PC-9 (cell line): ENCODE measurements around the gene CLCN1. TPM values are rescaled to one million over a fixed set of nuclear protein-coding genes. Genes with fewer than 3 reads are reported as not detected.

Source experiments
- BruUV-seq: library from RNA; stranded (reverse); fragments of 400-500 nt; replicated peaks from 2 replicates; lab custom pipeline; 2021; lab: Mats Ljungman, UMichigan
- CTCF ChIA-PET: fragments of 300-600 bp; sonication (Branson Sonifier 250); formaldehyde crosslinking; loops from one replicate; lab custom pipeline; 2022; ENCODE audit warnings: antibody characterized with exemption; lab: Charles Lee
- POLR2A ChIA-PET: fragments of 300-600 bp; sonication (Branson Sonifier 250); formaldehyde crosslinking; loops from one replicate; lab custom pipeline; 2022; ENCODE audit warnings: antibody characterized with exemption; ENCODE audit not compliant: unreplicated experiment; lab: Charles Lee
- DNase-seq, 2 experiments: peaks; one replicate each; pipeline versions ENCODE4 v3.0.0 to v3.0.0-alpha.2; 2015 to 2022; ENCODE audit warnings: mixed read lengths in 1 of 2
- H2AFZ ChIP-seq: fragments of 200-600 bp; sonication (generic); 2 replicates; pipeline ENCODE4 v1.8.1; 2017; ENCODE audit warnings: antibody characterized with exemption
- H3F3A ChIP-seq: fragments of 200-600 bp; sonication (generic); 2 replicates; pipeline ENCODE4 v1.8.1; 2017; ENCODE audit warnings: antibody characterized with exemption, mild to moderate bottlenecking, low read depth; ENCODE audit not compliant: insufficient read depth
- H3K27ac ChIP-seq: fragments of 200-600 bp; sonication (generic); 2 replicates; pipeline ENCODE4 v1.6.1; 2016; ENCODE audit warnings: mixed run types
- H3K27me3 ChIP-seq: fragments of 200-600 bp; sonication (generic); 2 replicates; pipeline ENCODE4 v1.6.1; 2016; ENCODE audit warnings: low read depth, mixed run types; ENCODE audit not compliant: insufficient read depth
- H3K36me3 ChIP-seq: fragments of 200-600 bp; sonication (generic); 2 replicates; pipeline ENCODE4 v1.6.1; 2016; ENCODE audit warnings: low read depth, mixed run types
- H3K4me1 ChIP-seq: fragments of 200-600 bp; sonication (generic); replicated peaks from 2 replicates; pipeline ENCODE4 v1.6.1; 2016; ENCODE audit warnings: mixed run types; ENCODE audit not compliant: insufficient read depth
- H3K4me2 ChIP-seq: fragments of 200-600 bp; sonication (generic); 2 replicates; pipeline ENCODE4 v1.6.1; 2017; ENCODE audit warnings: mixed run types
- H3K4me3 ChIP-seq: fragments of 200-600 bp; sonication (generic); 2 replicates; pipeline ENCODE4 v1.6.1; 2016; ENCODE audit warnings: mixed run types
- H3K79me2 ChIP-seq: fragments of 200-600 bp; sonication (generic); 2 replicates; pipeline ENCODE4 v1.6.1; 2017; ENCODE audit warnings: low read depth, mixed run types
- H3K9me2 ChIP-seq: fragments of 200-600 bp; sonication (generic); 2 replicates; pipeline ENCODE4 v1.8.1; 2017; ENCODE audit warnings: mild to moderate bottlenecking; ENCODE audit not compliant: insufficient read depth
- H3K9me3 ChIP-seq: fragments of 200-600 bp; sonication (generic); 2 replicates; pipeline ENCODE4 v1.8.1; 2016; ENCODE audit warnings: low read depth; ENCODE audit not compliant: insufficient read depth
- H4K20me1 ChIP-seq: fragments of 200-600 bp; sonication (generic); 2 replicates; pipeline ENCODE4 v1.8.1; 2017; ENCODE audit not compliant: insufficient read depth
- CTCF ChIP-seq: fragments of 200-600 bp; sonication (generic); conservative IDR thresholded peaks from 2 replicates; pipeline ENCODE4 v1.6.1; 2017; ENCODE audit warnings: mixed run types, antibody characterized with exemption, mild to moderate bottlenecking, moderate library complexity
- EZH2 ChIP-seq: fragments of 200-600 bp; sonication (generic); IDR thresholded peaks from 2 replicates; pipeline ENCODE4 v1.8.0; 2017; ENCODE audit warnings: antibody characterized with exemption, low read depth
- intact Hi-C: fragments of 100-400 bp; cut with micrococcal nuclease; formaldehyde crosslinking; loops from one replicate; pipeline ENCODE4 v1.10.0; 2022; ENCODE audit not compliant: unreplicated experiment
- total RNA-seq: library from RNA; stranded (reverse); gene quantifications from 2 replicates; pipeline ENCODE4 v1.2.3, GENCODE V29; 2021

The CLCN1 gene
- total RNA-seq, 1 experiment from 2014 or later, result not detected

DNA sequence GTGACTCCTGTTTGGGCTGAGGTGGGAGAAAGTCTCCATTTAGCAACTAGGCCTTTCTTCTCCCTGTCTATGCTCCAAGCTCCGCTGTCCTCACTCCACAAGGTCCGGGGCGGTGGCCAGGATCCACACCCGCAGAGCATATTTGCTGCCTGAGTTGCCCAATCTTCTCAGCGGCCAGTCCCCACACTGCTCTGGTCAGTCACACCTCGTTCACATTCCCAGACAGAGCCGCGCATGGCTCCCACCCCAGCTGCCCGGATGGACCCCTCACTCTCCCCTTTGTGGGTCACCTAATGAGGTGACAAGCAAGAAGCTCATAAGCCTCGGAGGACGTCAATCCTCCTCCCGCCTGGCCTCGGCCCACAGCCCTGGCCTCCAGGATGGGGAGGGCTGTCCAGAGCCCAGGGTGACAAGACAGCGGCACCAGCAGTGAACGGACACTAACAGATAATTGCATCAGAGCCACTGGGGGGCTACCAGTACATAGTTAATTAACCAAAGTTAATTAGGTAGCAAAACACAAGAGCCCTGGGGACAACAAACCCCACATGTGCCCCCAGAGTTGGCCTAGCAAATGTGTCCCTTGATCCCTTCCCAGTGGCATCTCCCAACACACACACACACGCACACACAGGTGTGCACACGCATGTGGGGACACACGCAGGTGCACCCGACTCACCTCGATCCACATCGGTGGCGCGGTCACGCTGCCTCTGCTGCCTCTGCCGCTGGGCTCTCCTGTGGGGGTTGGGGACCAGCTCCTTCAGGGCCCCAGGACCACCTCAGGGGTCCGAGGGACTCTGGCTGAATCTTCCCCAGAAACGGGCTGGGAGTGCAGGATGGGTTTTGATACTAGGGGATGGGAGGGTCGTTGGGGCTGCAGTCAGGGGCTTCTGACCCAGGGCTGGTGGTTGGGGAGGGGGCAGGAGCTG, 81.0 kb downstream of the CLCN1 start:
- H3K4me3 ChIP-seq, result no peak overlapping the region
- BruUV-seq, result no TSS peak
- no peak for DNase-seq
- no peak overlapping the region for H2AFZ ChIP-seq
- no peaks in the 10 kb centered on the region for H3K27me3 ChIP-seq
- no peaks in the 10 kb centered on the region for H3K4me1 ChIP-seq
- intact Hi-C loops, result no loop called here
- H3K4me2 ChIP-seq, result no peak overlapping the region
- no peaks in the 10 kb centered on the region for H3K79me2 ChIP-seq
- TF ChIP-seq EZH2, result no peak
- TF ChIP-seq CTCF, result no peak
- CTCF ChIA-PET, result no interaction called here
- H4K20me1 ChIP-seq, result no peaks in the 10 kb centered on the region
- POLR2A ChIA-PET, result no interaction called here
- H3K9me2 ChIP-seq, result no peaks in the 10 kb centered on the region
- no peaks in the 10 kb centered on the region for H3K9me3 ChIP-seq
- 0 out of 2 replicates have a peak, but pooled peaks cover under 1% of the 10 kb centered on the region for H3F3A ChIP-seq
- H3K36me3 ChIP-seq, result 0 out of 2 replicates have a peak, but pooled peaks cover 3% of the 10 kb centered on the region
- H3K27ac ChIP-seq, result no peak overlapping the region

- H3K79me2 ChIP-seq, result no peaks in the 10 kb centered on the region
- H3K4me3 ChIP-seq, result no peak overlapping the region
- intact Hi-C loops, result no loop called here
- H3K9me3 ChIP-seq, result no peaks in the 10 kb centered on the region
- H3K27me3 ChIP-seq, result no peaks in the 10 kb centered on the region
- ChIA-PET CTCF (interaction anchor here (0.5 kb wide), 1 partner anchor 12 kb away, joined by 5 read pairs; no protein-coding TSS in a partner anchor), POLR2A (no interaction called here)
- no peak overlapping the region for H2AFZ ChIP-seq
- BruUV-seq, result no TSS peak
- H3K4me1 ChIP-seq, result no peaks in the 10 kb centered on the region
- TF ChIP-seq CTCF, result no peak
- TF ChIP-seq EZH2, result no peak
- H4K20me1 ChIP-seq, result no peaks in the 10 kb centered on the region
- no peaks in the 10 kb centered on the region for H3K9me2 ChIP-seq
- H3K4me2 ChIP-seq, result no peak overlapping the region
- no peak overlapping the region for H3K27ac ChIP-seq
- no peak for DNase-seq
- H3K36me3 ChIP-seq, result 0 out of 2 replicates have a peak, but pooled peaks cover 2% of the 10 kb centered on the region
- no peaks in the 10 kb centered on the region for H3F3A ChIP-seq
These were observed 82.0 kb downstream of the CLCN1 start for GRCh38 chr7:143397710-143398530.

DNA sequence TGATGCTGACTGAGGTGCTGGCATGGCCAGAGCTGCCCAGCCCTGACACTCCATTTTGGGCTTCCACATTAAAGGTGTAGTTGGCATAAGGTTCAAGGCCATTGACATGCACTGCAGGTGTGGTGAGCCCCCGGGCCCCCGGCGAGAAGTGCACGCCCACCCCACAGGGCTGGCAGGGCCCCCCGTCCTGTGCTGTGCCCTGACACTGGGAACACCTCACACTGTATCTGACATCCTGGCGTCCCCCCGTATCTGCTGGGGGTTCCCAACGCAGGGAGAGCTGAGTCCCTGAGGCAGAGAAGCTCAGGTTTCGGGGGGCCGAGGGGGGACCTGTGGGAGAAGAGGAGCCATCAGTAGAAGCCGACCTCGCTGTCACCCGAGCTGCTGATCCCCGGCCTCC, 82.7 kb downstream of the CLCN1 start:
- 0 out of 2 replicates have a peak, but pooled peaks cover 2% of the 10 kb centered on the region for H3K36me3 ChIP-seq
- BruUV-seq, result no TSS peak
- H2AFZ ChIP-seq, result no peak overlapping the region
- no peaks in the 10 kb centered on the region for H3K9me2 ChIP-seq
- H3K27ac ChIP-seq, result no peak overlapping the region
- H3K4me2 ChIP-seq, result no peak overlapping the region
- ChIA-PET CTCF (no interaction called here), POLR2A (no interaction called here)
- no peaks in the 10 kb centered on the region for H3K4me1 ChIP-seq
- H3K4me3 ChIP-seq, result no peak overlapping the region
- H3K9me3 ChIP-seq, result no peaks in the 10 kb centered on the region
- no peaks in the 10 kb centered on the region; the same call in 1 of the 2 replicates for H3F3A ChIP-seq
- intact Hi-C loops, result no loop called here
- TF ChIP-seq CTCF (no peak), EZH2 (no peak)
- no peaks in the 10 kb centered on the region for H4K20me1 ChIP-seq
- no peaks in the 10 kb centered on the region for H3K27me3 ChIP-seq
- DNase-seq, result no peak
- H3K79me2 ChIP-seq, result no peaks in the 10 kb centered on the region
